ENCODE measurements around the gene WWOX.

GRCh38 chr16:78297066-78297666 lies 197.7 kb downstream of the WWOX start:
- TF ChIP-seq, protein P1, sequence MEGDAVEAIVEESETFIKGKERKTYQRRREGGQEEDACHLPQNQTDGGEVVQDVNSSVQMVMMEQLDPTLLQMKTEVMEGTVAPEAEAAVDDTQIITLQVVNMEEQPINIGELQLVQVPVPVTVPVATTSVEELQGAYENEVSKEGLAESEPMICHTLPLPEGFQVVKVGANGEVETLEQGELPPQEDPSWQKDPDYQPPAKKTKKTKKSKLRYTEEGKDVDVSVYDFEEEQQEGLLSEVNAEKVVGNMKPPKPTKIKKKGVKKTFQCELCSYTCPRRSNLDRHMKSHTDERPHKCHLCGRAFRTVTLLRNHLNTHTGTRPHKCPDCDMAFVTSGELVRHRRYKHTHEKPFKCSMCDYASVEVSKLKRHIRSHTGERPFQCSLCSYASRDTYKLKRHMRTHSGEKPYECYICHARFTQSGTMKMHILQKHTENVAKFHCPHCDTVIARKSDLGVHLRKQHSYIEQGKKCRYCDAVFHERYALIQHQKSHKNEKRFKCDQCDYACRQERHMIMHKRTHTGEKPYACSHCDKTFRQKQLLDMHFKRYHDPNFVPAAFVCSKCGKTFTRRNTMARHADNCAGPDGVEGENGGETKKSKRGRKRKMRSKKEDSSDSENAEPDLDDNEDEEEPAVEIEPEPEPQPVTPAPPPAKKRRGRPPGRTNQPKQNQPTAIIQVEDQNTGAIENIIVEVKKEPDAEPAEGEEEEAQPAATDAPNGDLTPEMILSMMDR (conservative IDR thresholded peaks at IDR 0.05; ENCODE audit: low read depth, low read length) = no peak
- no peak for TF ChIP-seq MXI1 (IDR thresholded peaks at IDR 0.05; ENCODE audit: borderline replicate concordance, low read depth, low read length)
- TF ChIP-seq POLR2A (IDR thresholded peaks at IDR 0.05; ENCODE audit: low read depth, low read length) = no peak
- no peak for TF ChIP-seq RFX5 (IDR thresholded peaks at IDR 0.05; ENCODE audit: low read depth, low read length)
- TF ChIP-seq CEBPB (IDR thresholded peaks at IDR 0.05; ENCODE audit: low read depth, low read length) = no peak
- no peak for TF ChIP-seq RCOR1 (IDR thresholded peaks at IDR 0.05; ENCODE audit: insufficient replicate concordance, low read length)
- no peak for TF ChIP-seq BHLHE40 (IDR thresholded peaks at IDR 0.05; ENCODE audit: low read depth, low read length)
- TF ChIP-seq RAD21 (IDR thresholded peaks at IDR 0.05; ENCODE audit: low read length) = no peak
- TF ChIP-seq CHD1 (IDR thresholded peaks at IDR 0.05; ENCODE audit: low read depth, low read length) = no peak
